GM21786 (cell line): ENCODE measurements around the gene CCDC126.
"Not testable (repeated sequence)": the region's sequence is repeated elsewhere in the genome, so short reads cannot be mapped to it uniquely, and the experiment has no call there.

Source experiments
- ATAC-seq: cut with Tn5 transposase; IDR thresholded peaks from one replicate; pipeline ENCODE4 v1.9.1; 2021; ENCODE audit not compliant: unreplicated experiment

CCDC126 gene

GRCh38 chr7:23597094-23598091 is at the start of gene CCDC126:
TSS of gene CCDC126 (plus strand) at chr7:23597382. CDS start at chr7:23611316, 13,934 bp downstream.
- ATAC-seq = peak; percentile 64

GRCh38 chr7:23547662-23548061 is 49.5 kb upstream of the CCDC126 start:
- ATAC-seq = no peak

GRCh38 chr7:23558303-23558702 is 38.9 kb upstream of the CCDC126 start:
- ATAC-seq = no peak

GRCh38 chr7:23570592-23571200 is 26.5 kb upstream of the CCDC126 start:
- peak; percentile 86 for ATAC-seq

- not testable (repeated sequence) for ATAC-seq
These were observed 15.2 kb upstream of the CCDC126 start for GRCh38 chr7:23581975-23582374.

GRCh38 chr7:23585304-23585703 is 11.9 kb upstream of the CCDC126 start:
- not testable (repeated sequence) for ATAC-seq

GRCh38 chr7:23586159-23586558 is 11.0 kb upstream of the CCDC126 start:
- ATAC-seq = no peak

- ATAC-seq = no peak
These were observed 6.7 kb upstream of the CCDC126 start for GRCh38 chr7:23590529-23590928.

GRCh38 chr7:23593706-23594105 is 3.5 kb upstream of the CCDC126 start:
- no peak for ATAC-seq

GRCh38 chr7:23594879-23595604 is 2.1 kb upstream of the CCDC126 start:
- ATAC-seq = peak; percentile 77

GRCh38 chr7:23598296-23598695 is 1.1 kb downstream of the CCDC126 start:
- no peak for ATAC-seq

- no peak for ATAC-seq
These were observed 3.1 kb downstream of the CCDC126 start for GRCh38 chr7:23600236-23600635.

- ATAC-seq = no peak
These were observed 6.6 kb downstream of the CCDC126 start for GRCh38 chr7:23603632-23604295.

GRCh38 chr7:23604296-23604640 is 7.1 kb downstream of the CCDC126 start:
- no peak for ATAC-seq

- ATAC-seq = no peak
These were observed 9.9 kb downstream of the CCDC126 start for GRCh38 chr7:23607130-23607529.

- ATAC-seq = no peak
These were observed 10.7 kb downstream of the CCDC126 start for GRCh38 chr7:23607866-23608265.

- ATAC-seq = no peak
These were observed 18.1 kb downstream of the CCDC126 start for GRCh38 chr7:23615331-23615730.

- no peak for ATAC-seq
These were observed 19.4 kb downstream of the CCDC126 start for GRCh38 chr7:23616593-23616992.

GRCh38 chr7:23617482-23617881 is 20.3 kb downstream of the CCDC126 start:
- no peak for ATAC-seq

- no peak for ATAC-seq
These were observed 21.1 kb downstream of the CCDC126 start for GRCh38 chr7:23618241-23618640.

- ATAC-seq = no peak
These were observed 22.0 kb downstream of the CCDC126 start for GRCh38 chr7:23619141-23619540.
